Ovary (tissue), 9 donors: Measurements from ENCODE around the gene THBS1. TPM values are rescaled to one million over a fixed set of nuclear protein-coding genes. Genes with fewer than 3 reads are reported as not detected.

Experiments
- DNase-seq, 5 donors: peaks; one replicate each; pipeline ENCODE4 v3.0.0-alpha.2; 2019 to 2020
- H3K27ac ChIP-seq, 2 donors: fragments of 200-600 bp; one replicate each; pipeline versions ENCODE4 v1.5.1 to v1.8.0; 2019 to 2022
- H3K27me3 ChIP-seq: fragments of 200-600 bp; one replicate; pipeline ENCODE4 v1.8.0; 2022
- H3K36me3 ChIP-seq: fragments of 200-600 bp; sonication (generic); one replicate; pipeline ENCODE4 v1.5.1; 2019
- H3K4me1 ChIP-seq: one replicate; pipeline ENCODE4 v1.8.1; 2013; ENCODE audit warnings: mild to moderate bottlenecking, moderate library complexity; ENCODE audit not compliant: insufficient read depth
- H3K4me3 ChIP-seq: fragments of 200-600 bp; sonication (generic); one replicate; pipeline ENCODE4 v1.5.1; 2017
- H3K9me3 ChIP-seq, 2 donors: fragments of 200-600 bp in 1 of 2; sonication (generic) in 1 of 2; one replicate each; pipeline versions ENCODE4 v1.5.1 to v1.8.1; 2013 to 2019; ENCODE audit warnings: mild to moderate bottlenecking in 1 of 2, moderate library complexity in 1 of 2
- EP300 ChIP-seq: sonication (generic); formaldehyde crosslinking; IDR thresholded peaks from one replicate; pipeline ENCODE4 v1.6.1; 2017; ENCODE audit warnings: antibody characterized with exemption
- POLR2A ChIP-seq: fragments of 450-650 bp; IDR thresholded peaks from one replicate; pipeline ENCODE4 v1.6.1; 2017; ENCODE audit warnings: antibody characterized with exemption, mild to moderate bottlenecking, moderate library complexity
- WGBS, 3 donors: extraction: QIAGEN DNeasy Blood & Tissue Kit in 1 of 3; methylation state at CpG; one replicate each; pipeline versions ENCODE4 v1.1.5 to v1.1.7; 2013 to 2017; 5-methylcytosine and 5-hydroxymethylcytosine counted together
- intact Hi-C, 4 donors: fragments of 100-400 bp; cut with DNase I; formaldehyde crosslinking; loops; one replicate each; pipeline versions ENCODE4 v1.11.0 to v1.15.1; 2022 to 2023
- polyA plus RNA-seq, 2 donors: library from polyadenylated mRNA; stranded (reverse); fragments of 200-250 nt in 1 of 2; fragments of 350-450 nt in 1 of 2; fragmentation: Illumina TruSeq in 1 of 2; extraction: RNeasy Lipid Tissue Mini Kit (QIAGEN cat#74804) in 1 of 2; gene quantifications; one replicate each; pipeline ENCODE4 v1.2.3, GENCODE V29; 2013 to 2014
- total RNA-seq, 7 donors: library from RNA; depleted of rRNA in 2 of 7; stranded (reverse); fragments of >200 nt in 2 of 7; fragmentation: NEBNext Ultra II Directional in 3 of 7; extraction: Animal tissue kit (Norgen Biotek cat#: 25700) in 3 of 7; gene quantifications; one replicate each; pipeline versions ENCODE4 v1.1.0 to v1.2.4, GENCODE V29; 2016 to 2023
- TF ChIP-seq, protein P1 (sequence below), 3 donors: fragments of 450-650 bp in 2 of 3; fragments of 200-600 bp in 1 of 3; IDR thresholded peaks; one replicate each; pipeline versions ENCODE4 v1.5.1 to v1.8.0; 2016 to 2022; ENCODE audit warnings: antibody characterized with exemption in 3 of 3, mild to moderate bottlenecking in 1 of 3
- donor health status: DM: no; HTN: no; CAD: no; lungs with moderate emphysema.
- donor health status: DM: no; HTN: no; CAD: no.
- donor health status: Bipolar disorder and iron deficiency.
- donor health status: DM: yes; HTN: yes; CAD: no.
- donor health status: DM: no; HTN: no; CAD: no.
- donor health status: DM: yes; HTN: yes; CAD: no.

Gene THBS1
- total and polyA plus RNA-seq, 9 donors = 53.6 to 428 (median 154) TPM

DNA sequence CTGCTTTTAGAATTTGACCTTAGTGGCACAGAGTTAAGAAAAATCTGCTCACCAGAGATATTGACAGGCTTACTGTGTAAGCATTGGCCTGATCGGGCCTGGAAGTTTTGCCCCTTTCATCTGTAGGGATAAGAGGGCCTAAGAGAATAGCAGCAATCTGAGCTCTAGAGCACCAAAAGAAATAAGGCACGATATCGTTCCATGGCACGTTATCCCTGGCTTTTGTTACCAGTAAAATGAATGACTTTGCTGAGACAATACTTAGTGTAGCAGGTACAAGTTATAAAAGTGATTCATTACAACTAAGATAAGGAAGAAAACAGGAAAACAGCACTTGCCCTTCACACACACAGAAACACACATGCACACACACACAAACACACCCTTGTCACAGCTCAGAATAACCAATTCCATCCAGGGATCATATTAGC, 5.0 kb downstream of the THBS1 start:
- no peaks in the 10 kb centered on the region for H3K36me3 ChIP-seq
- peak overlapping the region; percentile 18 for H3K4me3 ChIP-seq
- WGBS, 3 donors = 54 to 56% (median 55%) methylated on average over 4 of the region's 4 CpGs
- DNase-seq = no peak
- peak overlapping the region in 1 of 2 donors; percentile 3 for H3K27ac ChIP-seq
- H3K4me1 ChIP-seq = peaks cover 19% of the 10 kb centered on the region
- intact Hi-C loops = loop anchor here in 3 of 4 donors (10.0 kb wide), 4 partner anchors 169 to 771 kb away; no protein-coding TSS in a partner anchor
- no peaks in the 10 kb centered on the region for H3K9me3 ChIP-seq
- H3K27me3 ChIP-seq = no peaks in the 10 kb centered on the region
- TF ChIP-seq, protein P1, sequence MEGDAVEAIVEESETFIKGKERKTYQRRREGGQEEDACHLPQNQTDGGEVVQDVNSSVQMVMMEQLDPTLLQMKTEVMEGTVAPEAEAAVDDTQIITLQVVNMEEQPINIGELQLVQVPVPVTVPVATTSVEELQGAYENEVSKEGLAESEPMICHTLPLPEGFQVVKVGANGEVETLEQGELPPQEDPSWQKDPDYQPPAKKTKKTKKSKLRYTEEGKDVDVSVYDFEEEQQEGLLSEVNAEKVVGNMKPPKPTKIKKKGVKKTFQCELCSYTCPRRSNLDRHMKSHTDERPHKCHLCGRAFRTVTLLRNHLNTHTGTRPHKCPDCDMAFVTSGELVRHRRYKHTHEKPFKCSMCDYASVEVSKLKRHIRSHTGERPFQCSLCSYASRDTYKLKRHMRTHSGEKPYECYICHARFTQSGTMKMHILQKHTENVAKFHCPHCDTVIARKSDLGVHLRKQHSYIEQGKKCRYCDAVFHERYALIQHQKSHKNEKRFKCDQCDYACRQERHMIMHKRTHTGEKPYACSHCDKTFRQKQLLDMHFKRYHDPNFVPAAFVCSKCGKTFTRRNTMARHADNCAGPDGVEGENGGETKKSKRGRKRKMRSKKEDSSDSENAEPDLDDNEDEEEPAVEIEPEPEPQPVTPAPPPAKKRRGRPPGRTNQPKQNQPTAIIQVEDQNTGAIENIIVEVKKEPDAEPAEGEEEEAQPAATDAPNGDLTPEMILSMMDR (IDR thresholded peaks at IDR 0.05) = no peak
- TF ChIP-seq EP300 (no peak), POLR2A (no peak)

DNA sequence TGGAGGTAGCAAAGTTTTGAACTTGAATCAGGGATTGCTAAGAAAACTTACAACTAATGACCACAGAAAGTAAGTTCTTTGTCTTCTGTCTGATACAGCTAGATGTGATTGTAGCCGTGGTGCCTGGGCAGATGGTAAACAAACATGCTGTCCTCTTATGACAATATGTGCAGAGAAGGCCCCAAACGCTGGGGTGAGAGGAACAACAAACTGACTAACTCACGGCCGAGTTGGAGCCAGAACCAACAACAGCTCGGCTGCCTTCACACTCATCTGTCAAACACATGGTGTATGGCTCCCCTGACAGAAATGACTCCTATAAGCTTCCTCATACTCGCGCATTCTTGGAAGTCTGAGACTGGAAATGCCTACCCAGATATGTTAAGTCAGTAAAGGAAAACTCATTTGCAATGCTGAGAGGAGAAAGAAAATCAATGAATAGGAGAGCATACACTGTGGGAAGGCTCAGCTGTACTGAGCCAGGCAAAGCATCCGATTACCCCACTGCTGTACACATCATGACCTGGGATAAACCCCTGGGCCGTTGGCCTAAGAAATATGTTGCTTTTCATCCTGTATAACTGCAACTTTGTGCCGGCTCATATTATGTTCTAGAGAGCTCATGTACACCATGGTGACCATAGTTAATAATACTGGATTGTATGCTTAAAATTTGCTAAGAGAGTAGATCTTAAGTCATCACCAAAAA, 5.7 kb downstream of the THBS1 start:
- no peak for DNase-seq
- H3K36me3 ChIP-seq = no peaks in the 10 kb centered on the region
- TF ChIP-seq, protein P1 (IDR thresholded peaks at IDR 0.05) = no peak
- TF ChIP-seq EP300 (no peak), POLR2A (no peak)
- no peak overlapping the region for H3K4me3 ChIP-seq
- no peaks in the 10 kb centered on the region for H3K9me3 ChIP-seq
- no peaks in the 10 kb centered on the region for H3K27me3 ChIP-seq
- WGBS, 3 donors = 32 to 44% (median 34%) methylated on average over 10 of the region's 10 CpGs
- peaks cover 19% of the 10 kb centered on the region for H3K4me1 ChIP-seq
- peak overlapping the region in 1 of 2 donors; percentile 3 for H3K27ac ChIP-seq
- intact Hi-C loops = loop anchor here in 3 of 4 donors (10.0 kb wide), 4 partner anchors 168 to 772 kb away; no protein-coding TSS in a partner anchor

DNA sequence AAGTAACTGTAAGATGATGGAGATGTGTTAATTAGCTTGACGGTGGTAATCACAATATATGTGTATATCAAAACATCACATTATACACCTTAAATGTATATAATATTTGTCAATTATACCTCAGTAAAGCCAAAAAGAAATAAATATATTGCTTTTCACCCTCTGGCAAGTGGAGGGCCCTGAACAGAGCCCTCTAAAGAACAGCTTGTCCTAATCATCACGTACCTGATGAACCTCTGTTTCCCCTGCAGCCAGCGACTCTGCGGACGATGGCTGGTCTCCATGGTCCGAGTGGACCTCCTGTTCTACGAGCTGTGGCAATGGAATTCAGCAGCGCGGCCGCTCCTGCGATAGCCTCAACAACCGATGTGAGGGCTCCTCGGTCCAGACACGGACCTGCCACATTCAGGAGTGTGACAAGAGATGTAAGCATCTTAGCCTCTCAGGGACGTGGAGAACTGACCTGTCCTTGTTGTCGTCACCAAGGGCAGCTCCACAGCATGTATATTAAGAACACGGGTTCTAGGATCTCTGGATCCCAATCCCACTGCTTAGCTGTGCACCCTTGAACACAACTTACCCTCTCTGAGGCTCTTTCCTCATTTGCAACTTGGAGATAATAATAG, 6.3 kb downstream of the THBS1 start:
- peak in 1 of 5 donors; percentile 31 for DNase-seq

More for the DNA sequence above, 6.3 kb downstream of the THBS1 start:
- no peaks in the 10 kb centered on the region for H3K36me3 ChIP-seq
- H3K27ac ChIP-seq = peak overlapping the region in 1 of 2 donors; percentile 15
- H3K4me3 ChIP-seq = no peak overlapping the region
- 79 to 82% (median 81%) methylated on average over 17 of the region's 17 CpGs for WGBS, 3 donors
- H3K4me1 ChIP-seq = peaks cover 18% of the 10 kb centered on the region
- H3K9me3 ChIP-seq = no peaks in the 10 kb centered on the region
- no peaks in the 10 kb centered on the region for H3K27me3 ChIP-seq
- TF ChIP-seq EP300 = no peak
- TF ChIP-seq, protein P1 (IDR thresholded peaks at IDR 0.05) = no peak
- no peak for TF ChIP-seq POLR2A
- intact Hi-C loops = loop anchor here in 3 of 4 donors (10.0 kb wide), 4 partner anchors 168 to 772 kb away; no protein-coding TSS in a partner anchor
